Natural killer cell (primary cell): ENCODE results near the gene LMAN1. TPM values are rescaled to one million over a fixed set of nuclear protein-coding genes. Genes with fewer than 3 reads are reported as not detected.

Source experiments
- ATAC-seq, 3 donors: fragments of 150-1000 bp in 2 of 3; fragments of 200-7000 bp in 1 of 3; cut with Tn5 transposase; 1 replicate in 1 of 3; 2 replicates in 2 of 3; pipeline ENCODE4 v1.10.0; 2021; ENCODE audit warnings: mild to moderate bottlenecking in 2 of 3, moderate library complexity in 2 of 3
- DNase-seq, 2 donors: peaks; one replicate each; pipeline versions ENCODE4 v3.0.0 to v3.0.0-alpha.2; 2013 to 2021; ENCODE audit warnings: mixed read lengths in 1 of 2
- H3K27ac ChIP-seq: one replicate; pipeline ENCODE4 v1.5.1; 2013; ENCODE audit warnings: mild to moderate bottlenecking, low read length
- H3K27me3 ChIP-seq: one replicate; pipeline ENCODE4 v1.6.1; 2013; ENCODE audit warnings: low read length; ENCODE audit not compliant: control insufficient read depth, insufficient read depth
- H3K36me3 ChIP-seq: one replicate; pipeline ENCODE4 v1.6.1; 2013; ENCODE audit warnings: low read length; ENCODE audit not compliant: control insufficient read depth, insufficient read depth
- H3K4me1 ChIP-seq: one replicate; pipeline ENCODE4 v1.6.1; 2013; ENCODE audit warnings: low read length; ENCODE audit not compliant: control insufficient read depth, insufficient read depth
- H3K4me3 ChIP-seq: one replicate; pipeline ENCODE4 v1.5.1; 2013; ENCODE audit warnings: low read length
- H3K9me3 ChIP-seq: one replicate; pipeline ENCODE4 v1.6.1; 2013; ENCODE audit warnings: low read length; ENCODE audit not compliant: control insufficient read depth, insufficient read depth
- H3K27ac Mint-ChIP-seq, 2 donors: one replicate each; pipeline ENCODE4 v1.8.0; 2022; ENCODE audit warnings: mild to moderate bottlenecking in 2 of 2, mixed read lengths in 2 of 2, moderate library complexity in 1 of 2
- H3K27me3 Mint-ChIP-seq, 2 donors: one replicate each; pipeline ENCODE4 v1.8.0; 2022; ENCODE audit warnings: low read depth in 2 of 2, mixed read lengths in 2 of 2
- H3K36me3 Mint-ChIP-seq: one replicate; pipeline ENCODE4 v1.8.0; 2022; ENCODE audit warnings: mixed read lengths
- H3K4me1 Mint-ChIP-seq, 2 donors: one replicate each; pipeline ENCODE4 v1.8.0; 2022; ENCODE audit warnings: mixed read lengths in 2 of 2
- H3K4me3 Mint-ChIP-seq: one replicate; pipeline ENCODE4 v1.8.0; 2022; ENCODE audit warnings: mild to moderate bottlenecking, moderate library complexity, mixed read lengths
- H3K9me3 Mint-ChIP-seq, 2 donors: one replicate each; pipeline ENCODE4 v1.8.0; 2022; ENCODE audit warnings: mixed read lengths in 2 of 2
- WGBS: methylation state at CpG from one replicate; pipeline ENCODE4 v1.1.7; 2013; ENCODE audit warnings: missing lambda C conversion rate; ENCODE audit not compliant: insufficient coverage; 5-methylcytosine and 5-hydroxymethylcytosine counted together
- intact Hi-C: fragments of 100-400 bp; cut with micrococcal nuclease; formaldehyde crosslinking; loops from one replicate; pipeline ENCODE4 v1.14.2; 2022
- total RNA-seq, 4 donors: library from RNA; stranded (reverse); fragments of 120-200 nt in 1 of 4; gene quantifications; one replicate each; pipeline versions ENCODE4 v1.2.3 to v1.2.4, GENCODE V29; 2013 to 2022
- TF ChIP-seq, protein P1 (sequence below): fragments of 200-600 bp; IDR thresholded peaks from one replicate; pipeline ENCODE4 v1.8.0; 2022; ENCODE audit warnings: antibody characterized with exemption

LMAN1 gene
- total RNA-seq, 3 donors from 2014 or later (not counting 1 experiment from before 2014, with no cell fraction given) = 50.1 to 58.3 (median 57.6) TPM

DNA sequence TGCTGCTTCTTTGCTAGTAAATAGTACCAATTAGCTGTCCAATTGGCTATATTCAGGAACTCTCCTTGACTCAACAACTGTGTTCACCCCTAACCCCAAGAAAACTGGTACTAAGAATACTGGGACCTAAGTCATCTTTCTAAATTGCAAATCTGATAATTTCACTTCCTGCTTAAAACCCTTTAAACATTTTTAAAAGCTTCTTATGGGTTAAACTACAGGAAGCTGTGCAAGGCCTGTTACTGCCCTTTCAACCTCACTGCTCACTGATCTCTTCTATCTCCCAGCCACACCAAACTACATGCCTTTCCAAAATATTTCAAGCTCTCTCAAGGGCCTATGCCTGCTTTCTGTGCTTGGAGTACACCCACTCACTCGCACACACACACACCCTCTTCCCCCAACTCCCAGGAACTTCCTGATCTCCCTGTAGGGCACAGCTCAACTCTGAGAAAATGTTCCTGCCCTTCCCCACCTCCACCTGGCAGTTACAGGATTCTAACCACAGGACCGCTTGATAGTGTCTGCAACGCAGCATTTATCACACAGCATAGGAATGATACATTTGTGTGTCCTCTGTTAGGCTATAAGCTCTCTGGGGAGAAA is 6.7 kb downstream of the LMAN1 start:
- peak overlapping the region in 1 of 2 donors; percentile 50 for H3K27ac Mint-ChIP-seq
- DNase-seq = no peak
- ATAC-seq = no peak
- intact Hi-C loops = no loop called here
- Histone ChIP-seq H3K36me3 (peaks cover 65% of the 10 kb centered on the region), H3K27ac (no peak overlapping the region), H3K4me3 (no peak overlapping the region), H3K9me3 (no peaks in the 10 kb centered on the region), H3K27me3 (no peaks in the 10 kb centered on the region), H3K4me1 (no peaks in the 10 kb centered on the region)
- H3K9me3 Mint-ChIP-seq = no peaks in the 10 kb centered on the region
- no peaks in the 10 kb centered on the region for H3K27me3 Mint-ChIP-seq
- H3K36me3 Mint-ChIP-seq = peaks cover 40% of the 10 kb centered on the region
- TF ChIP-seq, protein P1, sequence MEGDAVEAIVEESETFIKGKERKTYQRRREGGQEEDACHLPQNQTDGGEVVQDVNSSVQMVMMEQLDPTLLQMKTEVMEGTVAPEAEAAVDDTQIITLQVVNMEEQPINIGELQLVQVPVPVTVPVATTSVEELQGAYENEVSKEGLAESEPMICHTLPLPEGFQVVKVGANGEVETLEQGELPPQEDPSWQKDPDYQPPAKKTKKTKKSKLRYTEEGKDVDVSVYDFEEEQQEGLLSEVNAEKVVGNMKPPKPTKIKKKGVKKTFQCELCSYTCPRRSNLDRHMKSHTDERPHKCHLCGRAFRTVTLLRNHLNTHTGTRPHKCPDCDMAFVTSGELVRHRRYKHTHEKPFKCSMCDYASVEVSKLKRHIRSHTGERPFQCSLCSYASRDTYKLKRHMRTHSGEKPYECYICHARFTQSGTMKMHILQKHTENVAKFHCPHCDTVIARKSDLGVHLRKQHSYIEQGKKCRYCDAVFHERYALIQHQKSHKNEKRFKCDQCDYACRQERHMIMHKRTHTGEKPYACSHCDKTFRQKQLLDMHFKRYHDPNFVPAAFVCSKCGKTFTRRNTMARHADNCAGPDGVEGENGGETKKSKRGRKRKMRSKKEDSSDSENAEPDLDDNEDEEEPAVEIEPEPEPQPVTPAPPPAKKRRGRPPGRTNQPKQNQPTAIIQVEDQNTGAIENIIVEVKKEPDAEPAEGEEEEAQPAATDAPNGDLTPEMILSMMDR = no peak
- peaks cover 9 to 10% of the 10 kb centered on the region in 2 donors for H3K4me1 Mint-ChIP-seq
- 96% methylated on average over 3 of the region's 3 CpGs for WGBS
- no peak overlapping the region for H3K4me3 Mint-ChIP-seq

DNA sequence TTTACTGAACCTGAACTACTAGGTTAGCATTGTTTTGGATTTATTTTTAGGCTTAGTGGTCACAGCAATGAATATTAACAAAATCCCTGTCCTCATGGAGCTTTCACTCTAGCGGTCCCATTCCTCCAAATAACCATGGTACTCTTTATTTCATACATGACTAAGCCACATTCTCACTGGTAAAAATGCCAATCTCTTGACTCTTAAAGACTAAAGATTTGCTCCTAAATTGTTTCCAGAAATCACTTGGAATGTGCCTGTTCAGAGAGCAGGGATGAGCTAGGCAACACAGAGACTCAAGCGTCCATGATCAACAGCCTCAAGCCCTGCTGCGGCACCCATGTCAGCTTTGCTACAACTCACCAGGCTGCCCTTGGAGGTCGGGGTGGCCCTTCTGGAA is 13.5 kb downstream of the LMAN1 start:
- Histone ChIP-seq H3K4me1 (no peaks in the 10 kb centered on the region), H3K27ac (no peak overlapping the region), H3K27me3 (no peaks in the 10 kb centered on the region), H3K4me3 (no peak overlapping the region), H3K9me3 (no peaks in the 10 kb centered on the region), H3K36me3 (peaks cover 60% of the 10 kb centered on the region)
- Mint-ChIP-seq H3K27me3 (no peaks in the 10 kb centered on the region), H3K27ac (no peak overlapping the region), H3K9me3 (peaks cover 5% of the 10 kb centered on the region in 2 donors), H3K36me3 (peaks cover 63% of the 10 kb centered on the region), H3K4me1 (peaks cover 17 to 36% of the 10 kb centered on the region in 2 donors), H3K4me3 (no peak overlapping the region)
- 99% methylated on average over 4 of the region's 4 CpGs for WGBS
- intact Hi-C loops = no loop called here
- ATAC-seq = no peak
- TF ChIP-seq, protein P1 = no peak
- no peak for DNase-seq

GRCh38 chr18:59344996-59345395 is 14.1 kb downstream of the LMAN1 start:
- Mint-ChIP-seq H3K9me3 (peaks cover 7% of the 10 kb centered on the region in 2 donors), H3K4me3 (no peak overlapping the region), H3K4me1 (peaks cover 17 to 36% of the 10 kb centered on the region in 2 donors), H3K36me3 (peaks cover 68% of the 10 kb centered on the region), H3K27me3 (no peaks in the 10 kb centered on the region), H3K27ac (no peak overlapping the region)
- peaks cover 63% of the 10 kb centered on the region for H3K36me3 ChIP-seq
- H3K27me3 ChIP-seq = no peaks in the 10 kb centered on the region
- TF ChIP-seq, protein P1 = no peak
- H3K4me1 ChIP-seq = no peaks in the 10 kb centered on the region
- H3K9me3 ChIP-seq = peaks cover under 1% of the 10 kb centered on the region
- intact Hi-C loops = no loop called here
- DNase-seq (no peak), ATAC-seq (no peak)
- WGBS = no CpG with 5 or more reads among the region's 1 CpG
- H3K27ac ChIP-seq = no peak overlapping the region
- H3K4me3 ChIP-seq = no peak overlapping the region

GRCh38 chr18:59343926-59344325 is 15.1 kb downstream of the LMAN1 start:
- Histone ChIP-seq H3K4me1 (no peaks in the 10 kb centered on the region), H3K27ac (no peak overlapping the region), H3K36me3 (peaks cover 63% of the 10 kb centered on the region), H3K27me3 (no peaks in the 10 kb centered on the region), H3K9me3 (peaks cover 6% of the 10 kb centered on the region), H3K4me3 (no peak overlapping the region)
- no peaks in the 10 kb centered on the region for H3K27me3 Mint-ChIP-seq
- TF ChIP-seq, protein P1 = no peak
- no peak overlapping the region for H3K27ac Mint-ChIP-seq
- no peak for DNase-seq
- intact Hi-C loops = no loop called here
- no peak for ATAC-seq
- peaks cover 7% of the 10 kb centered on the region in 2 donors for H3K9me3 Mint-ChIP-seq
- H3K4me1 Mint-ChIP-seq = peaks cover 17 to 36% of the 10 kb centered on the region in 2 donors
- WGBS = 100% methylated on average over 1 of the region's 2 CpGs
- no peak overlapping the region for H3K4me3 Mint-ChIP-seq
- peaks cover 66% of the 10 kb centered on the region for H3K36me3 Mint-ChIP-seq
